HepG2 (cell line): ENCODE results near the gene IRAK2. TPM values are rescaled to one million over a fixed set of nuclear protein-coding genes. Genes with fewer than 3 reads are reported as not detected.
A peak's percentile ranks its signal among the peaks of the same experiment; 100 is the strongest.

Source experiments
- GABPB1 ChIP-seq: IDR thresholded peaks from 2 replicates; pipeline ENCODE4 v1.6.1; 2016; ENCODE audit warnings: mild to moderate bottlenecking, missing genetic modification reagents, moderate library complexity, missing compliant biosample characterization
- KDM6A ChIP-seq: IDR thresholded peaks from 2 replicates; pipeline ENCODE4 v1.6.1; 2016; ENCODE audit warnings: low read depth
- MLLT10 ChIP-seq: sonication (generic); formaldehyde crosslinking; IDR thresholded peaks from 2 replicates; pipeline ENCODE4 v1.4.0; 2020; ENCODE audit warnings: missing genetic modification reagents
- NFE2L2 ChIP-seq: fragments of 150-350 bp; IDR thresholded peaks from 2 replicates; pipeline ENCODE4 v1.6.1; 2014; ENCODE audit warnings: low read length
- NR2F6 ChIP-seq, 2 experiments: IDR thresholded peaks; 2 replicates each; pipeline ENCODE4 v1.6.1; 2016; ENCODE audit warnings: antibody characterized with exemption in 1 of 2, mild to moderate bottlenecking in 1 of 2
- PCBP1 ChIP-seq: fragments of 200-400 bp; formaldehyde crosslinking; IDR thresholded peaks from 2 replicates; pipeline ENCODE4 v1.6.1; 2017; ENCODE audit warnings: mild to moderate bottlenecking, low read depth, low read length, borderline replicate concordance
- POGZ ChIP-seq: sonication (generic); formaldehyde crosslinking; IDR thresholded peaks from 2 replicates; pipeline ENCODE4 v1.4.0; 2020; ENCODE audit warnings: mild to moderate bottlenecking, missing genetic modification reagents
- SRSF1 ChIP-seq: fragments of 200-400 bp; formaldehyde crosslinking; optimal IDR thresholded peaks from 2 replicates; pipeline ENCODE3; 2017; ENCODE audit warnings: mild to moderate bottlenecking, low read depth, low read length, moderate library complexity
- YEATS4 ChIP-seq: sonication (generic); formaldehyde crosslinking; IDR thresholded peaks from 2 replicates; pipeline ENCODE4 v1.4.0; 2020; ENCODE audit warnings: missing genetic modification reagents, borderline replicate concordance
- ZKSCAN1 ChIP-seq: fragments of 150-350 bp; IDR thresholded peaks from 2 replicates; pipeline ENCODE4 v1.6.1; 2014; ENCODE audit warnings: low read length
- ZKSCAN5 ChIP-seq: sonication (generic); formaldehyde crosslinking; IDR thresholded peaks from 2 replicates; pipeline ENCODE4 v1.5.1; 2020; ENCODE audit warnings: mild to moderate bottlenecking, missing genetic modification reagents
- ZMYM2 ChIP-seq: sonication (generic); formaldehyde crosslinking; IDR thresholded peaks from 2 replicates; pipeline ENCODE4 v1.8.0; 2022; ENCODE audit warnings: mild to moderate bottlenecking, missing genetic modification reagents
- ZNF484 ChIP-seq: sonication (generic); formaldehyde crosslinking; IDR thresholded peaks from 2 replicates; pipeline ENCODE4 v1.5.1; 2020; ENCODE audit warnings: mild to moderate bottlenecking, low read depth, missing genetic modification reagents, borderline replicate concordance
- polyA plus RNA-seq, 8 experiments: library from polyadenylated mRNA; depleted of rRNA in 3 of 8; stranded (reverse) in 7 of 8; unstranded in 1 of 8; fragments of >200 nt; fragmentation: Illumina TruSeq in 4 of 8; extraction: Trizol in 4 of 8; gene quantifications; 2 replicates each; pipeline versions ENCODE4 v1.2.1 to v1.2.3, GENCODE V29; 2011 to 2016; ENCODE audit warnings: low read depth in 4 of 8, missing spikeins in 1 of 8, mixed read lengths in 1 of 8; ENCODE audit not compliant: insufficient read depth in 1 of 8
- total RNA-seq, 5 experiments: library from RNA; depleted of rRNA; stranded (reverse); fragments of >200 nt; fragmentation: Illumina TruSeq; extraction: Trizol; gene quantifications; 2 replicates each; pipeline ENCODE4 v1.2.3, GENCODE V29; 2016; ENCODE audit warnings: low read depth in 1 of 5
- TF ChIP-seq, protein P1 (sequence below): IDR thresholded peaks from 2 replicates; pipeline ENCODE4 v1.6.1; 2012; ENCODE audit warnings: low read depth, low read length, improper control_type of control experiment
- TF ChIP-seq, protein P2 (sequence below): sonication (generic); formaldehyde crosslinking; IDR thresholded peaks from 2 replicates; pipeline ENCODE4 v1.8.0; 2022; ENCODE audit warnings: mild to moderate bottlenecking, missing genetic modification reagents, moderate library complexity
- TF ChIP-seq, protein P3 (sequence below): sonication (generic); formaldehyde crosslinking; IDR thresholded peaks from 2 replicates; pipeline ENCODE4 v1.5.0; 2020; ENCODE audit warnings: missing genetic modification reagents, mild to moderate bottlenecking, borderline replicate concordance
- TF ChIP-seq, protein P4 (sequence below): sonication (generic); formaldehyde crosslinking; IDR thresholded peaks from 2 replicates; pipeline ENCODE4 v1.5.0; 2020; ENCODE audit warnings: mild to moderate bottlenecking, missing genetic modification reagents, borderline replicate concordance
- TF ChIP-seq, protein P5 (sequence below): sonication (generic); formaldehyde crosslinking; IDR thresholded peaks from 2 replicates; pipeline ENCODE4 v1.8.1; 2023; ENCODE audit warnings: mild to moderate bottlenecking, inconsistent platforms, moderate library complexity, missing genetic modification reagents, borderline replicate concordance
- TF ChIP-seq, protein P6 (sequence below), 2 experiments: fragments of 450-650 bp in 1 of 2; sonication (generic) in 1 of 2; formaldehyde crosslinking; IDR thresholded peaks; 2 replicates each; pipeline versions ENCODE4 v1.5.0 to v1.8.0; 2020 to 2022; ENCODE audit warnings: mild to moderate bottlenecking in 1 of 2, missing genetic modification reagents in 1 of 2

Gene IRAK2
- total and polyA plus RNA-seq, 2 of the 13 experiments (the other 11 are each of a cell fraction or from before 2014, with no cell fraction given), result 13.1 to 23.3 TPM

DNA sequence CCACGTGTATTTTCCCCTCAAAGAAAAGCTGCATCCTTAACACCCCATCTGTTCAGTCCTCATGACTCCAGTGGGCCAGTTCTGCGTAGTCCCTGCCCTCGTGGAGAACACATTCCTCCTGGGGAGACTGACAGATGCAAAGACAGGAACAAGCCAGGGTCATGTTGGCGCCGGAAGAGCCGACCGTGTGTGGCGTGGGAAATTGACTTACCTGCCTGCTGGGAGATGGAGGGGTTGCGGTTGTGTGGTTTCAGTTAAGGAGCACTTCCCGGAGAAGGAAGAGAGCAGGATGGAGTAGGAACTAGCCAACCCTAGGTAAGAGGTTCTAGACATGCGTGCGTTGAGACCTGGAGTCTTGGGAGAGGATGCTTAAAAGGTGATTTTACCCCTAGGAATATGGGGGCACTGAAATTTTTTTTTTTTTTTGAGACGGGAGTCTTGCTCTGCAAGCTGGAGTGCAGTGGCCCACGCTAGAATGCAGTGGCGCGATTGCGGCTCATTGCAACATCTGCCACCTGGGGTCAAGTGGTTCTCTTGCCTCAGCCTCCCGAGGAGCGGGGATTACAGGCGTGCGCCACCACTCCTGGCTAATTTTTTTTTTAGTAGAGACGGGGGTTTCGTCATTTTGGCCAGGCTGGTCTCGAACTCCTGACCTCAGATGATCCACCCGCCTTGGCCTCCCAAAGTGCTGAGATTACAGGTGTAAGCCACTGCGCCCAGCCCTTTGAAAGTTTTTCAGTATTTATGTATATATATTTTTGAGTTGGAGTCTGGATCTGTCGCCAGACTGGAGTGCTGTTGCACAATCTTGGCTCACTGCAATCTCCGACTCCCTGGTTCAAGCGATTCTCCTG is 21.8 kb upstream of the IRAK2 start (continued):
- TF ChIP-seq, protein P1, sequence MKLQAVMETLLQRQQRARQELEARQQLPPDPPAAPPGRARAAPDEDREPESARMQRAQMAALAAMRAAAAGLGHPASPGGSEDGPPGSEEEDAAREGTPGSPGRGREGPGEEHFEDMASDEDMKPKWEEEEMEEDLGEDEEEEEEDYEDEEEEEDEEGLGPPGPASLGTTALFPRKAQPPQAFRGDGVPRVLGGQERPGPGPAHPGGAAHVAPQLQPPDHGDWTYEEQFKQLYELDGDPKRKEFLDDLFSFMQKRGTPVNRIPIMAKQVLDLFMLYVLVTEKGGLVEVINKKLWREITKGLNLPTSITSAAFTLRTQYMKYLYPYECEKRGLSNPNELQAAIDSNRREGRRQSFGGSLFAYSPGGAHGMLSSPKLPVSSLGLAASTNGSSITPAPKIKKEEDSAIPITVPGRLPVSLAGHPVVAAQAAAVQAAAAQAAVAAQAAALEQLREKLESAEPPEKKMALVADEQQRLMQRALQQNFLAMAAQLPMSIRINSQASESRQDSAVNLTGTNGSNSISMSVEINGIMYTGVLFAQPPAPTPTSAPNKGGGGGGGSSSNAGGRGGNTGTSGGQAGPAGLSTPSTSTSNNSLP, result no peak
- TF ChIP-seq NR2F6 (IDR thresholded peaks at IDR 0.05) (peak; percentile 50; the same call in 1 of the 2 replicates), NR2F6 (CRISPR knock-in tag; IDR thresholded peaks at IDR 0.05) (no peak), MLLT10 (CRISPR knock-in tag) (no peak), YEATS4 (CRISPR knock-in tag) (no peak), NFE2L2 (no peak), ZNF484 (CRISPR knock-in tag) (no peak), GABPB1 (CRISPR knock-in tag) (no peak; the same call in 1 of the 2 replicates), SRSF1 (no peak), ZMYM2 (CRISPR knock-in tag) (no peak), ZKSCAN1 (no peak), KDM6A (no peak), PCBP1 (no peak), ZKSCAN5 (CRISPR knock-in tag) (no peak), POGZ (no peak)
- TF ChIP-seq, protein P2, sequence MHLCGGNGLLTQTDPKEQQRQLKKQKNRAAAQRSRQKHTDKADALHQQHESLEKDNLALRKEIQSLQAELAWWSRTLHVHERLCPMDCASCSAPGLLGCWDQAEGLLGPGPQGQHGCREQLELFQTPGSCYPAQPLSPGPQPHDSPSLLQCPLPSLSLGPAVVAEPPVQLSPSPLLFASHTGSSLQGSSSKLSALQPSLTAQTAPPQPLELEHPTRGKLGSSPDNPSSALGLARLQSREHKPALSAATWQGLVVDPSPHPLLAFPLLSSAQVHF, result no peak
- TF ChIP-seq, protein P3, sequence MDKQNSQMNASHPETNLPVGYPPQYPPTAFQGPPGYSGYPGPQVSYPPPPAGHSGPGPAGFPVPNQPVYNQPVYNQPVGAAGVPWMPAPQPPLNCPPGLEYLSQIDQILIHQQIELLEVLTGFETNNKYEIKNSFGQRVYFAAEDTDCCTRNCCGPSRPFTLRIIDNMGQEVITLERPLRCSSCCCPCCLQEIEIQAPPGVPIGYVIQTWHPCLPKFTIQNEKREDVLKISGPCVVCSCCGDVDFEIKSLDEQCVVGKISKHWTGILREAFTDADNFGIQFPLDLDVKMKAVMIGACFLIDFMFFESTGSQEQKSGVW (CRISPR knock-in tag), result no peak
- TF ChIP-seq, protein P4, sequence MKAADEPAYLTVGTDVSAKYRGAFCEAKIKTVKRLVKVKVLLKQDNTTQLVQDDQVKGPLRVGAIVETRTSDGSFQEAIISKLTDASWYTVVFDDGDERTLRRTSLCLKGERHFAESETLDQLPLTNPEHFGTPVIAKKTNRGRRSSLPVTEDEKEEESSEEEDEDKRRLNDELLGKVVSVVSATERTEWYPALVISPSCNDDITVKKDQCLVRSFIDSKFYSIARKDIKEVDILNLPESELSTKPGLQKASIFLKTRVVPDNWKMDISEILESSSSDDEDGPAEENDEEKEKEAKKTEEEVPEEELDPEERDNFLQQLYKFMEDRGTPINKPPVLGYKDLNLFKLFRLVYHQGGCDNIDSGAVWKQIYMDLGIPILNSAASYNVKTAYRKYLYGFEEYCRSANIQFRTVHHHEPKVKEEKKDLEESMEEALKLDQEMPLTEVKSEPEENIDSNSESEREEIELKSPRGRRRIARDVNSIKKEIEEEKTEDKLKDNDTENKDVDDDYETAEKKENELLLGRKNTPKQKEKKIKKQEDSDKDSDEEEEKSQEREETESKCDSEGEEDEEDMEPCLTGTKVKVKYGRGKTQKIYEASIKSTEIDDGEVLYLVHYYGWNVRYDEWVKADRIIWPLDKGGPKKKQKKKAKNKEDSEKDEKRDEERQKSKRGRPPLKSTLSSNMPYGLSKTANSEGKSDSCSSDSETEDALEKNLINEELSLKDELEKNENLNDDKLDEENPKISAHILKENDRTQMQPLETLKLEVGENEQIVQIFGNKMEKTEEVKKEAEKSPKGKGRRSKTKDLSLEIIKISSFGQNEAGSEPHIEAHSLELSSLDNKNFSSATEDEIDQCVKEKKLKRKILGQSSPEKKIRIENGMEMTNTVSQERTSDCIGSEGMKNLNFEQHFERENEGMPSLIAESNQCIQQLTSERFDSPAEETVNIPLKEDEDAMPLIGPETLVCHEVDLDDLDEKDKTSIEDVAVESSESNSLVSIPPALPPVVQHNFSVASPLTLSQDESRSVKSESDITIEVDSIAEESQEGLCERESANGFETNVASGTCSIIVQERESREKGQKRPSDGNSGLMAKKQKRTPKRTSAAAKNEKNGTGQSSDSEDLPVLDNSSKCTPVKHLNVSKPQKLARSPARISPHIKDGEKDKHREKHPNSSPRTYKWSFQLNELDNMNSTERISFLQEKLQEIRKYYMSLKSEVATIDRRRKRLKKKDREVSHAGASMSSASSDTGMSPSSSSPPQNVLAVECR, result 0 out of 2 replicates have a peak, but pooled peaks have one; percentile 12
- TF ChIP-seq, protein P5, sequence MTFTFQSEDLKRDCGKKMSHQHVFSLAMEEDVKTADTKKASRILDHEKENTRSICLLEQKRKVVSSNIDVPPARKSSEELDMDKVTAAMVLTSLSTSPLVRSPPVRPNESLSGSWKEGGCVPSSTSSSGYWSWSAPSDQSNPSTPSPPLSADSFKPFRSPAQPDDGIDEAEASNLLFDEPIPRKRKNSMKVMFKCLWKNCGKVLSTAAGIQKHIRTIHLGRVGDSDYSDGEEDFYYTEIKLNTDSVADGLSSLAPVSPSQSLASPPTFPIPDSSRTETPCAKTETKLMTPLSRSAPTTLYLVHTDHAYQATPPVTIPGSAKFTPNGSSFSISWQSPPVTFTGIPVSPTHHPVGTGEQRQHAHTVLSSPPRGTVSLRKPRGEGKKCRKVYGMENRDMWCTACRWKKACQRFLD (CRISPR knock-in tag), result no peak
- TF ChIP-seq, protein P6, sequence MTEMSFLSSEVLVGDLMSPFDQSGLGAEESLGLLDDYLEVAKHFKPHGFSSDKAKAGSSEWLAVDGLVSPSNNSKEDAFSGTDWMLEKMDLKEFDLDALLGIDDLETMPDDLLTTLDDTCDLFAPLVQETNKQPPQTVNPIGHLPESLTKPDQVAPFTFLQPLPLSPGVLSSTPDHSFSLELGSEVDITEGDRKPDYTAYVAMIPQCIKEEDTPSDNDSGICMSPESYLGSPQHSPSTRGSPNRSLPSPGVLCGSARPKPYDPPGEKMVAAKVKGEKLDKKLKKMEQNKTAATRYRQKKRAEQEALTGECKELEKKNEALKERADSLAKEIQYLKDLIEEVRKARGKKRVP (CRISPR knock-in tag; IDR thresholded peaks at IDR 0.05), result peak in 1 of 2 experiments; percentile 75; a peak in 2 of 4 replicates
